Neural cell (in vitro differentiated cells): Measurements from ENCODE around the gene CKLF. TPM values are rescaled to one million over a fixed set of nuclear protein-coding genes. Genes with fewer than 3 reads are reported as not detected.

Source experiments
- H2AFZ ChIP-seq: fragments of 200-600, 300-800 bp; sonication (generic), shearing (Covaris generic); 2 replicates; pipeline ENCODE4 v1.6.0; 2014; ENCODE audit warnings: low read depth, mild to moderate bottlenecking, antibody characterized with exemption, low read length, moderate library complexity
- H3F3A ChIP-seq: fragments of 200-600 bp; shearing (Covaris generic); 2 replicates; pipeline ENCODE4 v1.6.1; 2016; ENCODE audit warnings: mild to moderate bottlenecking, moderate library complexity, mixed read lengths, antibody characterized with exemption, low read length; ENCODE audit not compliant: insufficient read depth, poor library complexity, severe bottlenecking
- H3K27ac ChIP-seq: fragments of 200-600, 300-800 bp; sonication (generic), shearing (Covaris generic); 2 replicates; pipeline ENCODE4 v1.5.1; 2014; ENCODE audit warnings: mild to moderate bottlenecking, low read length, moderate library complexity
- H3K27me3 ChIP-seq: fragments of 300-800, 200-600 bp; sonication (generic), shearing (Covaris generic); 2 replicates; pipeline ENCODE4 v1.6.0; 2014; ENCODE audit warnings: mild to moderate bottlenecking, low read depth, low read length, moderate library complexity; ENCODE audit not compliant: insufficient read depth
- H3K36me3 ChIP-seq: fragments of 300-800, 200-600 bp; sonication (generic), shearing (Covaris generic); 2 replicates; pipeline ENCODE4 v1.5.1; 2014; ENCODE audit warnings: mild to moderate bottlenecking, antibody characterized with exemption, low read length, moderate library complexity; ENCODE audit not compliant: insufficient read depth
- H3K4me2 ChIP-seq: fragments of 300-800, 200-600 bp; sonication (generic), shearing (Covaris generic); 2 replicates; pipeline ENCODE4 v1.6.0; 2014; ENCODE audit warnings: mild to moderate bottlenecking, low read length
- H3K4me3 ChIP-seq: fragments of 300-800, 200-600 bp; sonication (generic), shearing (Covaris generic); 2 replicates; pipeline ENCODE4 v1.5.1; 2014; ENCODE audit warnings: mild to moderate bottlenecking, low read length, moderate library complexity
- H3K79me2 ChIP-seq: fragments of 200-600 bp; shearing (Covaris generic); replicated peaks from 2 replicates; pipeline ENCODE4 v1.6.0; 2014; ENCODE audit warnings: mild to moderate bottlenecking, low read length, moderate library complexity; ENCODE audit not compliant: insufficient read depth
- H3K9ac ChIP-seq: fragments of 300-800, 200-600 bp; sonication (generic), shearing (Covaris generic); 2 replicates; pipeline ENCODE4 v1.6.1; 2016; ENCODE audit warnings: mild to moderate bottlenecking, low read length, mixed read lengths
- H3K9me2 ChIP-seq: fragments of 200-600 bp; shearing (Covaris generic); 2 replicates; pipeline ENCODE4 v1.6.1; 2016; ENCODE audit warnings: mild to moderate bottlenecking, low read length, mixed read lengths; ENCODE audit not compliant: insufficient read depth
- H3K9me3 ChIP-seq: fragments of 200-600, 300-800 bp; sonication (generic), shearing (Covaris generic); 2 replicates; pipeline ENCODE4 v1.6.1; 2016; ENCODE audit warnings: mild to moderate bottlenecking, mixed run types, low read length, moderate library complexity, mixed read lengths
- H4K20me1 ChIP-seq: fragments of 200-600 bp; shearing (Covaris generic); 2 replicates; pipeline ENCODE4 v1.6.1; 2016; ENCODE audit warnings: mild to moderate bottlenecking, mixed run types; ENCODE audit not compliant: insufficient read depth
- EP300 ChIP-seq: fragments of 450-650 bp; conservative IDR thresholded peaks from 2 replicates; pipeline ENCODE4 v1.6.1; 2014; ENCODE audit warnings: antibody characterized with exemption, mild to moderate bottlenecking, moderate library complexity; ENCODE audit not compliant: poor library complexity, severe bottlenecking
- EZH2 ChIP-seq: fragments of 200-600, 300-800 bp; shearing (Covaris generic), sonication (generic); IDR thresholded peaks from 2 replicates; pipeline ENCODE4 v1.6.1; 2014; ENCODE audit warnings: antibody characterized with exemption, low read length, borderline replicate concordance, mild to moderate bottlenecking; ENCODE audit not compliant: insufficient read depth, poor library complexity, severe bottlenecking
- MXI1 ChIP-seq: fragments of 450-650 bp; conservative IDR thresholded peaks from 2 replicates; pipeline ENCODE4 v1.6.1; 2014; ENCODE audit warnings: antibody characterized with exemption, mild to moderate bottlenecking; ENCODE audit not compliant: poor library complexity, severe bottlenecking
- POLR2AphosphoS5 ChIP-seq: IDR thresholded peaks from 2 replicates; pipeline ENCODE4 v1.6.1; 2012
- RAD21 ChIP-seq: fragments of 450-650 bp; conservative IDR thresholded peaks from 2 replicates; pipeline ENCODE4 v1.6.1; 2014; ENCODE audit warnings: antibody characterized with exemption, mild to moderate bottlenecking, moderate library complexity
- SMC3 ChIP-seq: fragments of 450-650 bp; conservative IDR thresholded peaks from 2 replicates; pipeline ENCODE4 v1.6.1; 2014; ENCODE audit warnings: antibody characterized with exemption, mild to moderate bottlenecking, moderate library complexity; ENCODE audit not compliant: poor library complexity
- TAF1 ChIP-seq: IDR thresholded peaks from 2 replicates; pipeline ENCODE4 v1.6.1; 2012; ENCODE audit warnings: low read depth
- polyA plus RNA-seq: library from polyadenylated mRNA; depleted of rRNA; stranded (reverse); fragments of >200 nt; gene quantifications from 2 replicates; pipeline ENCODE4 v1.2.3, GENCODE V29; 2014
- TF ChIP-seq, protein P1 (sequence below): IDR thresholded peaks from 2 replicates; pipeline ENCODE4 v1.6.1; 2012; ENCODE audit warnings: borderline replicate concordance
- TF ChIP-seq, protein P2 (sequence below): fragments of 450-650 bp; IDR thresholded peaks from 2 replicates; pipeline ENCODE4 v1.5.1; 2014; ENCODE audit warnings: antibody characterized with exemption, mild to moderate bottlenecking, moderate library complexity; ENCODE audit not compliant: poor library complexity, severe bottlenecking

CKLF gene
- polyA plus RNA-seq, 1 donor from 2014 or later: 40.8 TPM

DNA sequence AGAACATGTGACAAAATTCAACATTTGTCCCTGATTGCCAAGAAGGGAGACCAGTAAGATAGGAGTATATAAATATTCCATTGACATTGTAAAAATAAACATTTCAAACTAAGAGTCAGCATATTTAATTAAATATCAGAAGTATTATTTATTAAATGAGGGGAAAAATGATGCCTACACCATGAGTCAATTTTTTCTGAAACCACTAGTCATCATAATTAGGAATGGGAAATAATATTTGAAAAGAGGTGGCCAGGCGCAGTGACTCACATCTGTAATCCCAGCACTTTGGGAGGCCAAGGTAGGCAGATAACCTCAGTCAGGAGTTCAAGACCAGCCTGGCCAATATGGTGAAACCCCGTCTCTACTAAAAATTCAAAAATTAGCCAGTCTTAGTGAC is 16.0 kb downstream of the CKLF start:
- no peak overlapping the region for H3K9ac ChIP-seq
- H4K20me1 ChIP-seq: no peaks in the 10 kb centered on the region
- no peaks in the 10 kb centered on the region for H3K36me3 ChIP-seq
- no peaks in the 10 kb centered on the region for H3K9me3 ChIP-seq
- H3K9me2 ChIP-seq: no peaks in the 10 kb centered on the region
- no peaks in the 10 kb centered on the region for H3F3A ChIP-seq
- no peak overlapping the region for H3K4me2 ChIP-seq
- H3K79me2 ChIP-seq: no peaks in the 10 kb centered on the region
- H3K4me3 ChIP-seq: no peak overlapping the region
- no peaks in the 10 kb centered on the region for H3K27me3 ChIP-seq
- no peak overlapping the region for H2AFZ ChIP-seq
- no peak overlapping the region for H3K27ac ChIP-seq
- TF ChIP-seq RAD21 (no peak), TAF1 (no peak), POLR2AphosphoS5 (no peak), MXI1 (no peak), SMC3 (no peak), EZH2 (no peak), EP300 (no peak)
- TF ChIP-seq, protein P1, sequence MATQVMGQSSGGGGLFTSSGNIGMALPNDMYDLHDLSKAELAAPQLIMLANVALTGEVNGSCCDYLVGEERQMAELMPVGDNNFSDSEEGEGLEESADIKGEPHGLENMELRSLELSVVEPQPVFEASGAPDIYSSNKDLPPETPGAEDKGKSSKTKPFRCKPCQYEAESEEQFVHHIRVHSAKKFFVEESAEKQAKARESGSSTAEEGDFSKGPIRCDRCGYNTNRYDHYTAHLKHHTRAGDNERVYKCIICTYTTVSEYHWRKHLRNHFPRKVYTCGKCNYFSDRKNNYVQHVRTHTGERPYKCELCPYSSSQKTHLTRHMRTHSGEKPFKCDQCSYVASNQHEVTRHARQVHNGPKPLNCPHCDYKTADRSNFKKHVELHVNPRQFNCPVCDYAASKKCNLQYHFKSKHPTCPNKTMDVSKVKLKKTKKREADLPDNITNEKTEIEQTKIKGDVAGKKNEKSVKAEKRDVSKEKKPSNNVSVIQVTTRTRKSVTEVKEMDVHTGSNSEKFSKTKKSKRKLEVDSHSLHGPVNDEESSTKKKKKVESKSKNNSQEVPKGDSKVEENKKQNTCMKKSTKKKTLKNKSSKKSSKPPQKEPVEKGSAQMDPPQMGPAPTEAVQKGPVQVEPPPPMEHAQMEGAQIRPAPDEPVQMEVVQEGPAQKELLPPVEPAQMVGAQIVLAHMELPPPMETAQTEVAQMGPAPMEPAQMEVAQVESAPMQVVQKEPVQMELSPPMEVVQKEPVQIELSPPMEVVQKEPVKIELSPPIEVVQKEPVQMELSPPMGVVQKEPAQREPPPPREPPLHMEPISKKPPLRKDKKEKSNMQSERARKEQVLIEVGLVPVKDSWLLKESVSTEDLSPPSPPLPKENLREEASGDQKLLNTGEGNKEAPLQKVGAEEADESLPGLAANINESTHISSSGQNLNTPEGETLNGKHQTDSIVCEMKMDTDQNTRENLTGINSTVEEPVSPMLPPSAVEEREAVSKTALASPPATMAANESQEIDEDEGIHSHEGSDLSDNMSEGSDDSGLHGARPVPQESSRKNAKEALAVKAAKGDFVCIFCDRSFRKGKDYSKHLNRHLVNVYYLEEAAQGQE: no peak
- TF ChIP-seq, protein P2, sequence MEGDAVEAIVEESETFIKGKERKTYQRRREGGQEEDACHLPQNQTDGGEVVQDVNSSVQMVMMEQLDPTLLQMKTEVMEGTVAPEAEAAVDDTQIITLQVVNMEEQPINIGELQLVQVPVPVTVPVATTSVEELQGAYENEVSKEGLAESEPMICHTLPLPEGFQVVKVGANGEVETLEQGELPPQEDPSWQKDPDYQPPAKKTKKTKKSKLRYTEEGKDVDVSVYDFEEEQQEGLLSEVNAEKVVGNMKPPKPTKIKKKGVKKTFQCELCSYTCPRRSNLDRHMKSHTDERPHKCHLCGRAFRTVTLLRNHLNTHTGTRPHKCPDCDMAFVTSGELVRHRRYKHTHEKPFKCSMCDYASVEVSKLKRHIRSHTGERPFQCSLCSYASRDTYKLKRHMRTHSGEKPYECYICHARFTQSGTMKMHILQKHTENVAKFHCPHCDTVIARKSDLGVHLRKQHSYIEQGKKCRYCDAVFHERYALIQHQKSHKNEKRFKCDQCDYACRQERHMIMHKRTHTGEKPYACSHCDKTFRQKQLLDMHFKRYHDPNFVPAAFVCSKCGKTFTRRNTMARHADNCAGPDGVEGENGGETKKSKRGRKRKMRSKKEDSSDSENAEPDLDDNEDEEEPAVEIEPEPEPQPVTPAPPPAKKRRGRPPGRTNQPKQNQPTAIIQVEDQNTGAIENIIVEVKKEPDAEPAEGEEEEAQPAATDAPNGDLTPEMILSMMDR: no peak

DNA sequence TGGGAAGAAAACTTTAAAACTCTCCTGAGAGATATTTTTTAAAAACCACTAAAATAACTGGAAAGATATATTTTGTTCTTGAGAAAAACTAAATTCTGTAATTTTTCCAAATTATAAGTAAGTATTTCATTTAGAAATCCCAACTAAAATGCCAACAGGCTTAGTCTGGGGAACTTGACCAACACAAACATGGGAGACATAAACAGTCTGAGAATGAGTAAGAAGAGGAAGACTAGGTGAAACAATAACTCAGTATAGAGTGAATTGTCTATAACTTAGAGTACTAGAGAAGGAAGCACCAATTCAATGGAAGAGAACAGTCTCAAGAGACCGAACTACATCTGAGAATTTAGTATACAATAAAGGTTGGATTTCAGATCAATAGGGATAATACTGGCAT is 16.8 kb downstream of the CKLF start:
- no peak overlapping the region for H3K4me3 ChIP-seq
- H3K4me2 ChIP-seq: no peak overlapping the region
- H2AFZ ChIP-seq: no peak overlapping the region
- H3K9me2 ChIP-seq: no peaks in the 10 kb centered on the region
- TF ChIP-seq SMC3: no peak
- no peak for TF ChIP-seq MXI1
- no peak for TF ChIP-seq EZH2
- no peak for TF ChIP-seq TAF1
- no peak for TF ChIP-seq RAD21
- no peak for TF ChIP-seq EP300
- TF ChIP-seq, protein P2: no peak
- TF ChIP-seq, protein P1: no peak
- no peak for TF ChIP-seq POLR2AphosphoS5
- H3K27ac ChIP-seq: no peak overlapping the region
- H3K36me3 ChIP-seq: no peaks in the 10 kb centered on the region
- H3K9ac ChIP-seq: no peak overlapping the region
- no peaks in the 10 kb centered on the region for H3F3A ChIP-seq
- no peaks in the 10 kb centered on the region for H3K79me2 ChIP-seq
- no peaks in the 10 kb centered on the region for H3K27me3 ChIP-seq
- no peaks in the 10 kb centered on the region for H3K9me3 ChIP-seq
- no peaks in the 10 kb centered on the region for H4K20me1 ChIP-seq
